Upper lobe of right lung (tissue), 1 donor: ENCODE measurements around the gene ZNF212. TPM values are rescaled to one million over a fixed set of nuclear protein-coding genes. Genes with fewer than 3 reads are reported as not detected.
"Not testable (repeated sequence)": the region's sequence is repeated elsewhere in the genome, so short reads cannot be mapped to it uniquely, and the experiment has no call there.

Experiments used
- ATAC-seq: fragments of 200-7000 bp; cut with Tn5 transposase; one replicate; pipeline ENCODE4 v1.9.1; 2020; ENCODE audit warnings: mild to moderate bottlenecking, moderate library complexity
- DNase-seq: peaks from one replicate; pipeline ENCODE4 v3.0.0-alpha.2; 2020
- H3K27ac ChIP-seq: fragments of 200-600 bp; one replicate; pipeline ENCODE4 v1.8.0; 2022
- H3K27me3 ChIP-seq: fragments of 200-600 bp; one replicate; pipeline ENCODE4 v1.8.0; 2022; ENCODE audit warnings: mild to moderate bottlenecking
- H3K36me3 ChIP-seq: fragments of 200-600 bp; one replicate; pipeline ENCODE4 v1.8.0; 2022
- H3K4me1 ChIP-seq: fragments of 200-600 bp; one replicate; pipeline ENCODE4 v1.8.0; 2022
- H3K4me3 ChIP-seq: fragments of 200-600 bp; one replicate; pipeline ENCODE4 v1.8.0; 2022; ENCODE audit warnings: mild to moderate bottlenecking
- H3K9me3 ChIP-seq: fragments of 200-600 bp; one replicate; pipeline ENCODE4 v1.8.0; 2022
- intact Hi-C: fragments of 100-400 bp; cut with DNase I; formaldehyde crosslinking; loops from one replicate; pipeline ENCODE4 v1.11.0; 2022
- total RNA-seq: library from RNA; stranded (reverse); fragmentation: NEBNext Ultra II Directional; extraction: Animal tissue kit (Norgen Biotek cat#: 25700); gene quantifications from one replicate; pipeline ENCODE4 v1.2.1, GENCODE V29; 2021
- TF ChIP-seq, protein P1 (sequence below): fragments of 200-600 bp; IDR thresholded peaks from one replicate; pipeline ENCODE4 v1.8.0; 2022; ENCODE audit warnings: antibody characterized with exemption
- donor health status: DM: no; HTN: yes; CAD: no; lungs with severe emphysema.

Gene ZNF212
- total RNA-seq, 1 donor from 2014 or later, result 10.2 TPM

DNA sequence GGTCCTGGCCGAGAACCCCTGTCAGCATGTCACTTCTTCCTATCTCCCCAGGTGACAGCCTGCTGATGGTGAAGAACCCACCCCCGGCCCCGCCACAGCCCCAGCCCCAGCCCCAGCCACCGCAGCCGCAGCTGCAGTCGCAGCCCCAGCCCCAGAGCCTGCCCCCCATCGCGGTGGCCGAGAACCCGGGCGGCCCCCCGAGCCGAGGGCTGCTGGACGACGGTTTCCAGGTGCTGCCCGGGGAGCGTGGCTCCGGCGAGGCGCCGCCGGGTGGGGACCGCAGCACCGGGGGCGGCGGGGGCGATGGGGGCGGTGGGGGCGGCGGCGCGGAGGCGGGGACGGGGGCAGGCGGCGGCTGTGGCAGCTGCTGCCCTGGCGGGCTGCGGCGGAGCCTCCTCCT lies 15.7 kb upstream of the ZNF212 start:
- H3K36me3 ChIP-seq, result peaks cover 52% of the 10 kb centered on the region
- no peaks in the 10 kb centered on the region for H3K4me1 ChIP-seq
- no peak overlapping the region for H3K27ac ChIP-seq
- DNase-seq (no peak), ATAC-seq (no peak)
- intact Hi-C loops, result no loop called here
- TF ChIP-seq, protein P1, sequence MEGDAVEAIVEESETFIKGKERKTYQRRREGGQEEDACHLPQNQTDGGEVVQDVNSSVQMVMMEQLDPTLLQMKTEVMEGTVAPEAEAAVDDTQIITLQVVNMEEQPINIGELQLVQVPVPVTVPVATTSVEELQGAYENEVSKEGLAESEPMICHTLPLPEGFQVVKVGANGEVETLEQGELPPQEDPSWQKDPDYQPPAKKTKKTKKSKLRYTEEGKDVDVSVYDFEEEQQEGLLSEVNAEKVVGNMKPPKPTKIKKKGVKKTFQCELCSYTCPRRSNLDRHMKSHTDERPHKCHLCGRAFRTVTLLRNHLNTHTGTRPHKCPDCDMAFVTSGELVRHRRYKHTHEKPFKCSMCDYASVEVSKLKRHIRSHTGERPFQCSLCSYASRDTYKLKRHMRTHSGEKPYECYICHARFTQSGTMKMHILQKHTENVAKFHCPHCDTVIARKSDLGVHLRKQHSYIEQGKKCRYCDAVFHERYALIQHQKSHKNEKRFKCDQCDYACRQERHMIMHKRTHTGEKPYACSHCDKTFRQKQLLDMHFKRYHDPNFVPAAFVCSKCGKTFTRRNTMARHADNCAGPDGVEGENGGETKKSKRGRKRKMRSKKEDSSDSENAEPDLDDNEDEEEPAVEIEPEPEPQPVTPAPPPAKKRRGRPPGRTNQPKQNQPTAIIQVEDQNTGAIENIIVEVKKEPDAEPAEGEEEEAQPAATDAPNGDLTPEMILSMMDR, result no peak
- no peaks in the 10 kb centered on the region for H3K27me3 ChIP-seq
- no peaks in the 10 kb centered on the region for H3K9me3 ChIP-seq
- H3K4me3 ChIP-seq, result no peak overlapping the region

DNA sequence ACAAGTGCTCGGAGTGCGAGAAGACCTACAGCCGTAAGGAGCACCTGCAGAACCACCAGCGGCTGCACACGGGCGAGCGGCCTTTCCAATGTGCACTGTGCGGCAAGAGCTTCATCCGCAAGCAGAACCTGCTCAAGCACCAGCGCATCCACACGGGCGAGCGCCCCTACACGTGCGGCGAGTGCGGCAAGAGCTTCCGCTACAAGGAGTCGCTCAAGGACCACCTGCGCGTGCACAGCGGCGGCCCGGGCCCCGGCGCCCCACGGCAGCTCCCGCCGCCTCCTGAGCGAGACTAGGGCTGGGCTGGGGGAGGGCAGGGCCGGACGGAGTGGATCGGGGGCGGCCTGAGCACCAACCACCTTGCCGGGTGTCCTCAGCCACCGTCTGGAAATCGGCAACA lies 15.1 kb upstream of the ZNF212 start:
- Histone ChIP-seq H3K27ac (no peak overlapping the region), H3K4me1 (no peaks in the 10 kb centered on the region), H3K27me3 (no peaks in the 10 kb centered on the region), H3K4me3 (no peak overlapping the region), H3K36me3 (peaks cover 46% of the 10 kb centered on the region), H3K9me3 (no peaks in the 10 kb centered on the region)
- ATAC-seq (no peak), DNase-seq (no peak)
- intact Hi-C loops, result no loop called here
- TF ChIP-seq, protein P1, result no peak

GRCh38 chr7:149225106-149225505 lies 14.3 kb upstream of the ZNF212 start:
- TF ChIP-seq, protein P1, result no peak
- intact Hi-C loops, result no loop called here
- peaks cover 39% of the 10 kb centered on the region for H3K36me3 ChIP-seq
- H3K4me1 ChIP-seq, result no peaks in the 10 kb centered on the region
- no peak for ATAC-seq
- no peak overlapping the region for H3K27ac ChIP-seq
- no peaks in the 10 kb centered on the region for H3K9me3 ChIP-seq
- DNase-seq, result no peak
- H3K27me3 ChIP-seq, result no peaks in the 10 kb centered on the region
- no peak overlapping the region for H3K4me3 ChIP-seq

GRCh38 chr7:149225656-149226055 lies 13.8 kb upstream of the ZNF212 start:
- TF ChIP-seq, protein P1, result no peak
- no peak overlapping the region for H3K27ac ChIP-seq
- no peak for DNase-seq
- no peaks in the 10 kb centered on the region for H3K27me3 ChIP-seq
- H3K9me3 ChIP-seq, result no peaks in the 10 kb centered on the region
- ATAC-seq, result no peak
- H3K4me3 ChIP-seq, result no peak overlapping the region
- peaks cover 34% of the 10 kb centered on the region for H3K36me3 ChIP-seq
- no peaks in the 10 kb centered on the region for H3K4me1 ChIP-seq
- intact Hi-C loops, result no loop called here

DNA sequence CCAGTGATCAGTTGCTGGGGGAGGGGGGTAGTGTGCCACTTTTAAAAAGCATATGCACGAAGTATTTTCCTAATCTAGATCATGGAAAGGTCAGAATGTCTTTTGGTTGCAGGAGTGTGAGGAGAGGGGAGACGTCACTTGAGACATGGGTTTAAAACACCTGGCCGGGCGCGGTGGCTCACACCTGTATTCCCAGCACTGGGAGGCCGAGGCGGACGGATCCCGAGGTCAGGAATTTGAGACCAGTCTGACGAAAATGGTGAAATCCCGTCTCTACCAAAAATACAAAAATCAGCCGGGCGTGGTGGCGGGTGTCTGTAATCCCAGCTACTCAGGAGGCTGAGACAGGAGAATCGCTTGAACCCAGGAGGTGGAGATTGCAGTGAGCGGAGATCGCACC lies 13.1 kb upstream of the ZNF212 start:
- intact Hi-C loops, H3K9me3 ChIP-seq, H3K4me1 ChIP-seq, H3K27me3 ChIP-seq, DNase-seq, H3K27ac ChIP-seq, H3K4me3 ChIP-seq, ATAC-seq: not testable (repeated sequence)
- H3K36me3 ChIP-seq, result peaks cover 29% of the 10 kb centered on the region

GRCh38 chr7:149226840-149227494 lies 12.5 kb upstream of the ZNF212 start:
- DNase-seq (no peak), ATAC-seq (no peak)
- Histone ChIP-seq H3K36me3 (peaks cover 23% of the 10 kb centered on the region), H3K27ac (no peak overlapping the region), H3K4me1 (no peaks in the 10 kb centered on the region), H3K4me3 (no peak overlapping the region), H3K9me3 (no peaks in the 10 kb centered on the region), H3K27me3 (no peaks in the 10 kb centered on the region)
- TF ChIP-seq, protein P1, result no peak
- intact Hi-C loops, result no loop called here
